H1 (cell line): Measurements from ENCODE around the gene FBXO44. TPM values are rescaled to one million over a fixed set of nuclear protein-coding genes. Genes with fewer than 3 reads are reported as not detected.

Experiments
- CTCF ChIA-PET: fragments of 300-600 bp; sonication (Branson Sonifier 250); formaldehyde crosslinking; loops from one replicate; lab custom pipeline; 2021; ENCODE audit not compliant: partially characterized antibody; lab: Charles Lee
- POLR2A ChIA-PET: fragments of 300-600 bp; sonication (Branson Sonifier 250); formaldehyde crosslinking; loops from one replicate; lab custom pipeline; 2021; ENCODE audit warnings: inconsistent platforms; ENCODE audit not compliant: partially characterized antibody; lab: Charles Lee
- DNase-seq, 2 experiments: peaks; one replicate each; pipeline versions ENCODE4 v3.0.0 to v3.0.0-alpha.2; 2010 to 2022; ENCODE audit warnings: low spot score in 2 of 2, low read depth in 1 of 2, mixed read lengths in 1 of 2
- FAIRE-seq: peaks from 2 replicates; lab custom pipeline; 2011; peaks lifted over from hg19 to GRCh38; lab: Jason Lieb, UNC
- H2AFZ ChIP-seq: 2 replicates; pipeline ENCODE4 v1.8.1; 2012; ENCODE audit warnings: low read length, inconsistent platforms
- H2AK5ac ChIP-seq: 2 replicates; pipeline ENCODE4 v1.6.1; 2013; ENCODE audit warnings: low read depth, low read length
- H2BK120ac ChIP-seq: replicated peaks from 2 replicates; pipeline ENCODE3; 2013; ENCODE audit warnings: low read depth, low read length, inconsistent platforms
- H2BK12ac ChIP-seq: 2 replicates; pipeline ENCODE4 v1.6.1; 2013; ENCODE audit warnings: low read depth, low read length
- H2BK15ac ChIP-seq: 2 replicates; pipeline ENCODE4 v1.6.1; 2013; ENCODE audit warnings: low read length
- H2BK20ac ChIP-seq: 2 replicates; pipeline ENCODE4 v1.6.1; 2013; ENCODE audit warnings: low read length
- H2BK5ac ChIP-seq: 2 replicates; pipeline ENCODE4 v1.6.1; 2013; ENCODE audit warnings: low read depth, low read length
- H3K14ac ChIP-seq: 2 replicates; pipeline ENCODE4 v1.6.1; 2013; ENCODE audit warnings: inconsistent platforms; ENCODE audit not compliant: insufficient read length
- H3K18ac ChIP-seq: 2 replicates; pipeline ENCODE4 v1.6.1; 2013; ENCODE audit warnings: low read length; ENCODE audit errors: extremely low read depth
- H3K23ac ChIP-seq: 2 replicates; pipeline ENCODE4 v1.6.1; 2013; ENCODE audit warnings: inconsistent platforms; ENCODE audit not compliant: insufficient read length
- H3K23me2 ChIP-seq: 2 replicates; pipeline ENCODE4 v1.6.1; 2013; ENCODE audit warnings: low read depth, low read length
- H3K27ac ChIP-seq: 2 replicates; pipeline ENCODE4 v1.6.1; 2011; ENCODE audit warnings: low read depth, low read length, inconsistent platforms
- H3K27me3 ChIP-seq, 4 experiments: replicated peaks in 1 of 4; 1 replicate in 1 of 4; 2 replicates in 3 of 4; pipeline versions ENCODE4 v1.6.1 to v1.8.1; 2011 to 2013; ENCODE audit warnings: low read length in 3 of 4, mild to moderate bottlenecking in 3 of 4, inconsistent platforms in 2 of 4, mixed read lengths in 2 of 4, moderate library complexity in 1 of 4; ENCODE audit not compliant: control insufficient read depth in 3 of 4, insufficient read depth in 3 of 4; ENCODE audit errors: extremely low read depth in 1 of 4
- H3K36me3 ChIP-seq, 4 experiments: 2 replicates each; pipeline versions ENCODE4 v1.6.1 to v1.8.1; 2011 to 2013; ENCODE audit warnings: mild to moderate bottlenecking in 4 of 4, low read length in 3 of 4, moderate library complexity in 2 of 4, control low read depth in 1 of 4, inconsistent platforms in 1 of 4; ENCODE audit not compliant: insufficient read depth in 4 of 4, control insufficient read depth in 2 of 4
- H3K4ac ChIP-seq: replicated peaks from 2 replicates; pipeline ENCODE3; 2013; ENCODE audit warnings: low read length, low read depth, mixed read lengths, inconsistent platforms; ENCODE audit not compliant: insufficient read length
- H3K4me1 ChIP-seq, 4 experiments: replicated peaks in 1 of 4; 1 replicate in 1 of 4; 2 replicates in 3 of 4; pipeline versions ENCODE4 v1.6.1 to v1.8.1; 2011 to 2013; ENCODE audit warnings: low read length in 3 of 4, inconsistent platforms in 2 of 4, mixed read lengths in 1 of 4; ENCODE audit not compliant: insufficient read depth in 4 of 4, control insufficient read depth in 3 of 4
- H3K4me2 ChIP-seq, 2 experiments: 2 replicates each; pipeline versions ENCODE4 v1.6.1 to v1.8.1; 2011 to 2013; ENCODE audit warnings: low read depth in 2 of 2, low read length in 2 of 2, control low read depth in 1 of 2, inconsistent platforms in 1 of 2, mild to moderate bottlenecking in 1 of 2; ENCODE audit not compliant: insufficient read depth in 1 of 2
- H3K4me3 ChIP-seq, 4 experiments: fragments of 200-600, 300-600 bp in 1 of 4; sonication (generic), shearing (Covaris generic), sonication (Bioruptor Twin) in 1 of 4; 2 replicates each; pipeline versions ENCODE4 v1.5.1 to v1.8.1; 2011 to 2016; ENCODE audit warnings: low read length in 4 of 4, low read depth in 3 of 4, control low read depth in 2 of 4, inconsistent platforms in 2 of 4, mild to moderate bottlenecking in 2 of 4, mixed read lengths in 1 of 4, moderate library complexity in 1 of 4; ENCODE audit not compliant: insufficient read depth in 2 of 4; ENCODE audit errors: extremely low read depth in 1 of 4
- H3K56ac ChIP-seq: replicated peaks from 2 replicates; pipeline ENCODE3; 2013; ENCODE audit warnings: low read depth, mild to moderate bottlenecking, mixed read lengths, low read length, inconsistent platforms; ENCODE audit not compliant: insufficient read length
- H3K79me1 ChIP-seq: 2 replicates; pipeline ENCODE4 v1.6.1; 2013; ENCODE audit warnings: low read depth, low read length, control low read depth
- H3K79me2 ChIP-seq, 2 experiments: 2 replicates each; pipeline versions ENCODE4 v1.6.1 to v1.8.1; 2012 to 2013; ENCODE audit warnings: low read length in 2 of 2, mild to moderate bottlenecking in 2 of 2, inconsistent platforms in 1 of 2; ENCODE audit not compliant: insufficient read depth in 2 of 2, control insufficient read depth in 1 of 2
- H3K9ac ChIP-seq, 4 experiments: replicated peaks in 1 of 4; 1 replicate in 1 of 4; 2 replicates in 3 of 4; pipeline versions ENCODE4 v1.6.1 to v1.8.1; 2011 to 2013; ENCODE audit warnings: low read depth in 3 of 4, low read length in 3 of 4, control low read depth in 2 of 4, mild to moderate bottlenecking in 2 of 4, moderate library complexity in 2 of 4, inconsistent platforms in 1 of 4; ENCODE audit errors: extremely low read depth in 1 of 4
- H3K9me3 ChIP-seq, 2 experiments: 2 replicates each; pipeline versions ENCODE4 v1.6.1 to v1.8.1; 2012 to 2013; ENCODE audit warnings: mild to moderate bottlenecking in 2 of 2, moderate library complexity in 2 of 2, control low read depth in 1 of 2, inconsistent platforms in 1 of 2, low read depth in 1 of 2, low read length in 1 of 2, mixed read lengths in 1 of 2; ENCODE audit not compliant: insufficient read depth in 2 of 2
- H4K20me1 ChIP-seq, 2 experiments: replicated peaks in 1 of 2; 2 replicates each; pipeline versions ENCODE3 to v1.8.1; 2011 to 2013; ENCODE audit warnings: inconsistent platforms in 2 of 2, low read length in 2 of 2, mild to moderate bottlenecking in 1 of 2; ENCODE audit not compliant: insufficient read depth in 2 of 2, control insufficient read depth in 1 of 2
- H4K5ac ChIP-seq: 2 replicates; pipeline ENCODE4 v1.6.1; 2013; ENCODE audit warnings: low read length, low read depth, mixed read lengths, inconsistent platforms; ENCODE audit not compliant: insufficient read length
- H4K8ac ChIP-seq: 2 replicates; pipeline ENCODE4 v1.8.0; 2013; ENCODE audit warnings: mild to moderate bottlenecking, moderate library complexity, low read length, inconsistent platforms; ENCODE audit not compliant: insufficient read depth; ENCODE audit errors: extremely low read depth
- H4K91ac ChIP-seq: replicated peaks from 2 replicates; pipeline ENCODE3; 2013; ENCODE audit warnings: low read length, mixed read lengths, inconsistent platforms; ENCODE audit not compliant: insufficient read length
- CEBPB ChIP-seq: IDR thresholded peaks from 2 replicates; pipeline ENCODE4 v1.6.1; 2012; ENCODE audit warnings: low read depth, low read length
- CHD1 ChIP-seq: IDR thresholded peaks from 2 replicates; pipeline ENCODE4 v1.6.1; 2012; ENCODE audit warnings: low read depth, low read length, improper control_type of control experiment
- SAP30 ChIP-seq: fragments of 300-600 bp; sonication (generic); IDR thresholded peaks from 2 replicates; pipeline ENCODE4 v1.7.1; 2012; ENCODE audit warnings: low read length, moderate library complexity, mild to moderate bottlenecking, inconsistent platforms; ENCODE audit not compliant: insufficient read depth, insufficient replicate concordance
- TAF1 ChIP-seq: IDR thresholded peaks from 2 replicates; pipeline ENCODE4 v1.6.1; 2011; ENCODE audit warnings: mild to moderate bottlenecking, low read depth, low read length
- TAF7 ChIP-seq: optimal IDR thresholded peaks from 2 replicates; pipeline ENCODE3; 2011; ENCODE audit warnings: low read depth, mild to moderate bottlenecking, inconsistent platforms, low read length, moderate library complexity, borderline replicate concordance
- TBP ChIP-seq: IDR thresholded peaks from 2 replicates; pipeline ENCODE4 v1.6.1; 2011; ENCODE audit warnings: low read depth, low read length, improper control_type of control experiment
- ZNF274 ChIP-seq: IDR thresholded peaks from 2 replicates; pipeline ENCODE4 v1.7.0; 2012; ENCODE audit warnings: low read length, borderline replicate concordance; ENCODE audit errors: extremely low read depth
- WGBS, 2 experiments: shearing (Covaris generic) in 1 of 2; methylation state at CpG; one replicate each; pipeline versions ENCODE4 v1.1.6 to v1.1.7; 2013 to 2015; ENCODE audit warnings: low lambda C conversion rate in 2 of 2, mixed read lengths in 2 of 2, inconsistent platforms in 1 of 2, low coverage in 1 of 2, missing lambda C conversion rate in 1 of 2; ENCODE audit not compliant: insufficient replicate concordance in 2 of 2, insufficient coverage in 1 of 2, insufficient read length in 1 of 2; ENCODE audit errors: extremely low coverage in 1 of 2, missing lambda C conversion rate in 1 of 2; 5-methylcytosine and 5-hydroxymethylcytosine counted together
- polyA plus RNA-seq, 7 experiments: library from polyadenylated mRNA; depleted of rRNA in 3 of 7; stranded (reverse) in 5 of 7; unstranded in 2 of 7; fragments of >200 nt in 5 of 7; fragments of 200-250 nt in 2 of 7; gene quantifications; 1 replicate in 5 of 7; 2 replicates in 1 of 7; 4 replicates in 1 of 7; pipeline versions ENCODE4 v1.2.1 to v1.2.3, GENCODE V29; 2011 to 2013; ENCODE audit warnings: missing spikeins in 2 of 7, mixed read lengths in 2 of 7
- total RNA-seq: library from RNA; stranded (reverse); fragmentation: NEBNext Ultra II Directional; extraction: Animal tissue kit (Norgen Biotek cat#: 25700); gene quantifications from 2 replicates; pipeline ENCODE4 v1.2.1, GENCODE V29; 2021

FBXO44 gene
- total and polyA plus RNA-seq, 2 of the 8 experiments (the other 6 are each of a cell fraction or from before 2014, with no cell fraction given): 27.0 to 27.2 TPM

GRCh38 chr1:11645270-11645669 is 9.4 kb upstream of the FBXO44 start:
- no peak overlapping the region for H3K4me2 ChIP-seq
- FAIRE-seq (no peak), DNase-seq (no peak)
- no peak for TF ChIP-seq TAF7
- TF ChIP-seq TAF1: no peak
- TF ChIP-seq ZNF274: no peak
- no peak for TF ChIP-seq CHD1
- TF ChIP-seq SAP30: no peak
- TF ChIP-seq CEBPB: no peak
- no peak for TF ChIP-seq TBP
- H3K23ac ChIP-seq: no peak overlapping the region
- peaks cover 0 to 16% (median 12%) of the 10 kb centered on the region in 4 experiments; a peak in 6 of 7 replicates for H3K4me1 ChIP-seq
- no peak overlapping the region for H3K9ac ChIP-seq
- H2BK20ac ChIP-seq: no peak overlapping the region
- no peak overlapping the region for H3K18ac ChIP-seq
- H3K36me3 ChIP-seq: no peaks in the 10 kb centered on the region; a peak in 1 of 8 replicates
- H2AK5ac ChIP-seq: no peak overlapping the region
- no peak overlapping the region for H3K14ac ChIP-seq
- no peak overlapping the region for H2BK15ac ChIP-seq
- no peak overlapping the region for H4K8ac ChIP-seq
- no peak overlapping the region for H2AFZ ChIP-seq
- H3K56ac ChIP-seq: no peak overlapping the region
- H3K79me1 ChIP-seq: no peaks in the 10 kb centered on the region
- 93% methylated on average over 5 of the region's 5 CpGs; no CpG with 5 or more reads in 1 of the 2 experiments for WGBS, 2 experiments
- no peaks in the 10 kb centered on the region for H3K79me2 ChIP-seq
- no peak overlapping the region for H2BK120ac ChIP-seq
- peaks cover 1 to 3% of the 10 kb centered on the region in 2 experiments for H4K20me1 ChIP-seq
- H3K4ac ChIP-seq: no peak overlapping the region
- no peak overlapping the region for H3K4me3 ChIP-seq
- CTCF ChIA-PET: interaction anchor here (0.6 to 6.3 kb wide), 49 partner anchors 8 to 404 kb away, joined by 3 to 66 read pairs (median 4); partner anchors contain the start of genes AGTRAP, DISP3 and FBXO6
- H4K5ac ChIP-seq: no peak overlapping the region
- no peaks in the 10 kb centered on the region; the same call in 1 of the 2 replicates for H3K23me2 ChIP-seq
- H3K9me3 ChIP-seq: no peaks in the 10 kb centered on the region
- POLR2A ChIA-PET: interaction anchor here (0.5 to 1.2 kb wide), 5 partner anchors 8 to 614 kb away, joined by 3 to 4 read pairs (median 3); no protein-coding TSS in a partner anchor
- no peaks in the 10 kb centered on the region for H3K27me3 ChIP-seq
- no peak overlapping the region for H4K91ac ChIP-seq
- H2BK12ac ChIP-seq: no peak overlapping the region
- H2BK5ac ChIP-seq: no peak overlapping the region
- no peak overlapping the region for H3K27ac ChIP-seq
